Measurements from ENCODE around the gene VTCN1. TPM values are rescaled to one million over a fixed set of nuclear protein-coding genes. Genes with fewer than 3 reads are reported as not detected.
"Not testable (repeated sequence)": the region's sequence is repeated elsewhere in the genome, so short reads cannot be mapped to it uniquely, and the experiment has no call there.

The VTCN1 gene
- total RNA-seq, 2 experiments from 2014 or later = not detected

- peaks cover 7% of the 10 kb centered on the region for H3K27me3 Mint-ChIP-seq (ENCODE audit: low read depth)
- ATAC-seq (no peak), DNase-seq (no peak)
- H3K4me3 Mint-ChIP-seq = no peak overlapping the region
- H3K4me1 Mint-ChIP-seq (ENCODE audit: low read depth) = peaks cover 6% of the 10 kb centered on the region
- ChIA-PET CTCF (interaction anchor here (2.7 kb wide), 1 partner anchor 11 kb away, joined by 19 read pairs; no protein-coding TSS in a partner anchor), POLR2A (no interaction called here)
- no peaks in the 10 kb centered on the region for H3K36me3 Mint-ChIP-seq (ENCODE audit: low read depth)
- no peak overlapping the region for H3K27ac Mint-ChIP-seq
- H3K9me3 Mint-ChIP-seq (ENCODE audit: insufficient read depth) = no peaks in the 10 kb centered on the region
Measured at GRCh38 chr1:117117697-117118096, 93.0 kb downstream of the VTCN1 start.

GRCh38 chr1:117116784-117117130 is 94.0 kb downstream of the VTCN1 start:
- DNase-seq (no peak), ATAC-seq (no peak)
- POLR2A ChIA-PET = no interaction called here
- H3K4me3 Mint-ChIP-seq = no peak overlapping the region
- CTCF ChIA-PET = interaction anchor here (1.8 kb wide), 1 partner anchor 12 kb away, joined by 12 read pairs; no protein-coding TSS in a partner anchor
- no peaks in the 10 kb centered on the region for H3K9me3 Mint-ChIP-seq (ENCODE audit: insufficient read depth)
- H3K4me1 Mint-ChIP-seq (ENCODE audit: low read depth) = peaks cover 2% of the 10 kb centered on the region
- no peaks in the 10 kb centered on the region for H3K36me3 Mint-ChIP-seq (ENCODE audit: low read depth)
- H3K27me3 Mint-ChIP-seq (ENCODE audit: low read depth) = peaks cover 5% of the 10 kb centered on the region
- no peak overlapping the region for H3K27ac Mint-ChIP-seq

- H3K9me3 Mint-ChIP-seq (ENCODE audit: insufficient read depth) = no peaks in the 10 kb centered on the region
- H3K27ac Mint-ChIP-seq = no peak overlapping the region
- POLR2A ChIA-PET = no interaction called here
- H3K4me1 Mint-ChIP-seq (ENCODE audit: low read depth) = peaks cover 2% of the 10 kb centered on the region
- no peaks in the 10 kb centered on the region for H3K36me3 Mint-ChIP-seq (ENCODE audit: low read depth)
- DNase-seq = no peak
- H3K4me3 Mint-ChIP-seq = no peak overlapping the region
- no peak for ATAC-seq
- CTCF ChIA-PET = interaction anchor here (1.8 kb wide), 1 partner anchor 12 kb away, joined by 12 read pairs; no protein-coding TSS in a partner anchor
- peaks cover 5% of the 10 kb centered on the region for H3K27me3 Mint-ChIP-seq (ENCODE audit: low read depth)
Measured at GRCh38 chr1:117116090-117116783, 94.5 kb downstream of the VTCN1 start.

GRCh38 chr1:117114877-117115276 is 95.8 kb downstream of the VTCN1 start:
- Mint-ChIP-seq H3K4me1 (ENCODE audit: low read depth) (peaks cover 2% of the 10 kb centered on the region), H3K4me3 (no peak overlapping the region), H3K9me3 (ENCODE audit: insufficient read depth) (no peaks in the 10 kb centered on the region), H3K27ac (no peak overlapping the region), H3K36me3 (ENCODE audit: low read depth) (no peaks in the 10 kb centered on the region), H3K27me3 (ENCODE audit: low read depth) (no peaks in the 10 kb centered on the region)
- POLR2A ChIA-PET = no interaction called here
- DNase-seq (no peak), ATAC-seq (peak; percentile 38)
- CTCF ChIA-PET = interaction anchor here (0.8 kb wide), 1 partner anchor 14 kb away, joined by 3 read pairs; no protein-coding TSS in a partner anchor

- no peak for DNase-seq
- Mint-ChIP-seq H3K36me3 (ENCODE audit: low read depth) (peaks cover 3% of the 10 kb centered on the region), H3K27me3 (ENCODE audit: low read depth) (no peaks in the 10 kb centered on the region), H3K4me3 (no peak overlapping the region), H3K27ac (no peak overlapping the region), H3K9me3 (ENCODE audit: insufficient read depth) (no peaks in the 10 kb centered on the region), H3K4me1 (ENCODE audit: low read depth) (peaks cover 7% of the 10 kb centered on the region)
- ChIA-PET POLR2A (no interaction called here), CTCF (interaction anchor here (1.3 kb wide), 1 partner anchor 16 kb away, joined by 4 read pairs; no protein-coding TSS in a partner anchor)
- ATAC-seq = no peak
Measured at GRCh38 chr1:117113199-117113598, 97.5 kb downstream of the VTCN1 start.

GRCh38 chr1:117112047-117112717 is 98.5 kb downstream of the VTCN1 start:
- POLR2A ChIA-PET = interaction anchor here (1.0 kb wide), 1 partner anchor 8 kb away, joined by 5 read pairs; no protein-coding TSS in a partner anchor
- no peaks in the 10 kb centered on the region for H3K27me3 Mint-ChIP-seq (ENCODE audit: low read depth)
- DNase-seq (no peak), ATAC-seq (no peak)
- H3K4me1 Mint-ChIP-seq (ENCODE audit: low read depth) = peaks cover 7% of the 10 kb centered on the region
- H3K27ac Mint-ChIP-seq = no peak overlapping the region
- H3K9me3 Mint-ChIP-seq (ENCODE audit: insufficient read depth) = no peaks in the 10 kb centered on the region
- CTCF ChIA-PET = interaction anchor here (2.8 kb wide), 1 partner anchor 16 kb away, joined by 9 read pairs; no protein-coding TSS in a partner anchor
- H3K4me3 Mint-ChIP-seq = no peak overlapping the region
- H3K36me3 Mint-ChIP-seq (ENCODE audit: low read depth) = peaks cover 10% of the 10 kb centered on the region

GRCh38 chr1:117110774-117111173 is 100.0 kb downstream of the VTCN1 start:
- H3K27me3 Mint-ChIP-seq (ENCODE audit: low read depth) = no peaks in the 10 kb centered on the region
- H3K4me3 Mint-ChIP-seq = no peak overlapping the region
- ChIA-PET CTCF (interaction anchor here (0.8 to 2.8 kb wide), 2 partner anchors 18 kb away, joined by 3 to 9 read pairs; no protein-coding TSS in a partner anchor), POLR2A (no interaction called here)
- DNase-seq = no peak
- H3K27ac Mint-ChIP-seq = no peak overlapping the region
- H3K9me3 Mint-ChIP-seq (ENCODE audit: insufficient read depth) = no peaks in the 10 kb centered on the region
- H3K4me1 Mint-ChIP-seq (ENCODE audit: low read depth) = peaks cover 7% of the 10 kb centered on the region
- no peak for ATAC-seq
- H3K36me3 Mint-ChIP-seq (ENCODE audit: low read depth) = peaks cover 24% of the 10 kb centered on the region

- peaks cover 51% of the 10 kb centered on the region for H3K36me3 Mint-ChIP-seq (ENCODE audit: low read depth)
- ATAC-seq = no peak
- POLR2A ChIA-PET = no interaction called here
Measured at GRCh38 chr1:117107364-117107763, 103.4 kb downstream of the VTCN1 start.

GRCh38 chr1:117106478-117106877 is 104.2 kb downstream of the VTCN1 start:
- DNase-seq (no peak), ATAC-seq (no peak)
- no peaks in the 10 kb centered on the region for H3K27me3 Mint-ChIP-seq (ENCODE audit: low read depth)
- H3K4me1 Mint-ChIP-seq (ENCODE audit: low read depth) = peaks cover 11% of the 10 kb centered on the region
- no peaks in the 10 kb centered on the region for H3K9me3 Mint-ChIP-seq (ENCODE audit: insufficient read depth)
- no peak overlapping the region for H3K27ac Mint-ChIP-seq
- ChIA-PET CTCF (interaction anchor here (1.0 kb wide), 1 partner anchor 12 kb away, joined by 3 read pairs; no protein-coding TSS in a partner anchor), POLR2A (no interaction called here)
- H3K36me3 Mint-ChIP-seq (ENCODE audit: low read depth) = peaks cover 57% of the 10 kb centered on the region
- H3K4me3 Mint-ChIP-seq = no peak overlapping the region

More at GRCh38 chr1:117107364-117107763, 103.4 kb downstream of the VTCN1 start:
- no peaks in the 10 kb centered on the region for H3K9me3 Mint-ChIP-seq (ENCODE audit: insufficient read depth)
- DNase-seq = no peak
- H3K27ac Mint-ChIP-seq = no peak overlapping the region
- CTCF ChIA-PET = no interaction called here
- H3K27me3 Mint-ChIP-seq (ENCODE audit: low read depth) = no peaks in the 10 kb centered on the region
- no peak overlapping the region for H3K4me3 Mint-ChIP-seq
- H3K4me1 Mint-ChIP-seq (ENCODE audit: low read depth) = peaks cover 7% of the 10 kb centered on the region

- H3K36me3 Mint-ChIP-seq (ENCODE audit: low read depth) = peaks cover 63% of the 10 kb centered on the region
Measured at GRCh38 chr1:117105722-117106121, 105.0 kb downstream of the VTCN1 start.

GRCh38 chr1:117104986-117105385 is 105.7 kb downstream of the VTCN1 start:
- Mint-ChIP-seq H3K27ac (no peak overlapping the region), H3K4me1 (ENCODE audit: low read depth) (peaks cover 9% of the 10 kb centered on the region), H3K27me3 (ENCODE audit: low read depth) (no peaks in the 10 kb centered on the region), H3K4me3 (no peak overlapping the region), H3K9me3 (ENCODE audit: insufficient read depth) (no peaks in the 10 kb centered on the region), H3K36me3 (ENCODE audit: low read depth) (peaks cover 71% of the 10 kb centered on the region)
- DNase-seq (no peak), ATAC-seq (no peak)
- ChIA-PET POLR2A (no interaction called here), CTCF (no interaction called here)

More at GRCh38 chr1:117105722-117106121, 105.0 kb downstream of the VTCN1 start:
- ATAC-seq = no peak
- ChIA-PET CTCF (no interaction called here), POLR2A (no interaction called here)
- Mint-ChIP-seq H3K27ac (no peak overlapping the region), H3K4me1 (ENCODE audit: low read depth) (peaks cover 11% of the 10 kb centered on the region), H3K27me3 (ENCODE audit: low read depth) (no peaks in the 10 kb centered on the region), H3K9me3 (ENCODE audit: insufficient read depth) (no peaks in the 10 kb centered on the region), H3K4me3 (no peak overlapping the region)
- no peak for DNase-seq

- CTCF ChIA-PET = interaction anchor here (0.9 to 1.4 kb wide), 2 partner anchors 26 to 505 kb away, joined by 3 to 4 read pairs; no protein-coding TSS in a partner anchor
- peaks cover 83% of the 10 kb centered on the region for H3K36me3 Mint-ChIP-seq (ENCODE audit: low read depth)
- POLR2A ChIA-PET; H3K4me1 Mint-ChIP-seq (ENCODE audit: low read depth); H3K9me3 Mint-ChIP-seq (ENCODE audit: insufficient read depth); H3K27ac Mint-ChIP-seq; DNase-seq; H3K27me3 Mint-ChIP-seq (ENCODE audit: low read depth); H3K4me3 Mint-ChIP-seq; ATAC-seq: not testable (repeated sequence)
Measured at GRCh38 chr1:117101858-117102257, 108.9 kb downstream of the VTCN1 start.

Measured in activated CD8-positive, alpha-beta T cell treated with anti-CD3 and anti-CD28 coated beads, Interleukin-2, amount 10 ng/mL, durations not matched to agents 7 days and 5 days (primary cell).